ENCODE results near the gene GIMAP8.

The GIMAP8 gene

DNA sequence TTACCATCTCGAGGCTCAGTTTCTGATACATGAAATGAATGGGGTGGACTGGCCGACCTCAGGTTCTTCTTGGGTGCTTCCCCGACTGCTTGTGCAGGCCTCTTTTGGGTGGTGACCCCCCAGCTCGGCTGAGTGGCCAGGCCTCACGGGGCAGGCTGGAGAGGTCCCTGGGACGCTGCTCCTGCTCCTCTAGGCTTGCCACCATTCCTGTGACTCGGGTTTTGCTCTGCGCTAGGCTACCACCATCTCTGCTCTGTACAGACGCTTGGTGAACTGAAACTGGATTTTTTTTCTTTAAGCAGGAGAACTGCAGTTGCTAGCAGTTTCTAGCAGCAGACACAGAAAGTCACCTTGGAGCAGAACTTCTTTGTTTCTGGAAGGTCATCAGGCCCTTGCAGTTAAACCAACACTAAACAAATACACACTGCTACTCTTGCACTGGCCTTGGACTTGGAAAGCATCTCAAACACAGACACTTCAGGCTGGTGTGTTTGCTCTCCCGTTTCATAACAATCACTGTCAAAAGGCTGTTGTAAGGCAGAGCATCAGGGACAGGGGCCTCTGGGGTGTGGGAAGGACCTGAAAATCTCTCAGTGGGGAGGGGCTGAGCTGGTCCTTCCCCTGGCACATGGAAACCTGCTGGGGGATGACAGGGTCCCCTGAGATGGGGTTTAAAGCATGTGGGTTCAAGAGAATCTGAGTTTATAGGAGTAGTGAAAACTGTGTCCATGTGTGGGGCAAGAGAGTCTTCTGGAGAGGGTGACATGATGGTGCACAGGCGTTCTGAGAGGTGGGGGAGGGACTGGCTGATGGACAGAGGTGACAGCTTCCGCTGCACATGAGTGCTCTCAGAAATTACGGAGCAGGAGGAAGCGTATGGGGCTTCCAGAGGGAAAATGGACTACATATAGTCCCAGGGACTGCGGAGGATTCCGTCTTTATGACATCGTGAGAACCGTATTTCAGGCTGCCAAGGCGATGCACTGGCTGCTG lies 35.0 kb upstream of the GIMAP8 start:
- Mint-ChIP-seq H3K9me3 (no peaks in the 10 kb centered on the region), H3K27me3 (ENCODE audit: low read depth, poor library complexity) (peaks cover 22% of the 10 kb centered on the region), H3K36me3 (ENCODE audit: low read depth) (no peaks in the 10 kb centered on the region), H3K27ac (peak overlapping the region; percentile 21), H3K4me3 (no peak overlapping the region), H3K4me1 (peaks cover 58% of the 10 kb centered on the region)
- TF ChIP-seq, protein P1, sequence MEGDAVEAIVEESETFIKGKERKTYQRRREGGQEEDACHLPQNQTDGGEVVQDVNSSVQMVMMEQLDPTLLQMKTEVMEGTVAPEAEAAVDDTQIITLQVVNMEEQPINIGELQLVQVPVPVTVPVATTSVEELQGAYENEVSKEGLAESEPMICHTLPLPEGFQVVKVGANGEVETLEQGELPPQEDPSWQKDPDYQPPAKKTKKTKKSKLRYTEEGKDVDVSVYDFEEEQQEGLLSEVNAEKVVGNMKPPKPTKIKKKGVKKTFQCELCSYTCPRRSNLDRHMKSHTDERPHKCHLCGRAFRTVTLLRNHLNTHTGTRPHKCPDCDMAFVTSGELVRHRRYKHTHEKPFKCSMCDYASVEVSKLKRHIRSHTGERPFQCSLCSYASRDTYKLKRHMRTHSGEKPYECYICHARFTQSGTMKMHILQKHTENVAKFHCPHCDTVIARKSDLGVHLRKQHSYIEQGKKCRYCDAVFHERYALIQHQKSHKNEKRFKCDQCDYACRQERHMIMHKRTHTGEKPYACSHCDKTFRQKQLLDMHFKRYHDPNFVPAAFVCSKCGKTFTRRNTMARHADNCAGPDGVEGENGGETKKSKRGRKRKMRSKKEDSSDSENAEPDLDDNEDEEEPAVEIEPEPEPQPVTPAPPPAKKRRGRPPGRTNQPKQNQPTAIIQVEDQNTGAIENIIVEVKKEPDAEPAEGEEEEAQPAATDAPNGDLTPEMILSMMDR (IDR thresholded peaks at IDR 0.05): no peak
- DNase-seq: no peak

DNA sequence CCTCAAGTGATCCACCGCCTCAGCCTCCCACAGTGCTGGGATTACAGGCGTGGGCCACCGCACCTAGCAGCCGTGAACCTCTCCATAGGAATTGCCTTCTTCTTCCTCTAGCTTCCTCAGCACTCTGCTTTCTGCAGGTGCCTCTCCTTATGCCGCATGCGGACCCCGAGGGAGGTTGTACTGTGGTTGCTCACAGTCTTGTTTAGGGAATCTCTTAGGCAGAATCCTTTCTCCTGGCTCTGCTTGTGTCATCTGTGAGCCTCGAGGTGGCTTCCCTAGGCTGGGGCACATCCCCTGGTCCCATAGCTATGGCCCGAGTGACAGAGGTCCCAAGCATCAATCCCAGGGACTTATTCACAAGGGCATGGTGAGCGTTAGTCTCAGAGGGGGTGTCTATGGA lies 33.2 kb upstream of the GIMAP8 start:
- H3K27me3 Mint-ChIP-seq (ENCODE audit: low read depth, poor library complexity): peaks cover 25% of the 10 kb centered on the region
- peaks cover 48% of the 10 kb centered on the region for H3K4me1 Mint-ChIP-seq
- no peak overlapping the region for H3K27ac Mint-ChIP-seq
- no peak for DNase-seq
- H3K9me3 Mint-ChIP-seq: no peaks in the 10 kb centered on the region
- H3K4me3 Mint-ChIP-seq: no peak overlapping the region
- TF ChIP-seq, protein P1 (IDR thresholded peaks at IDR 0.05): no peak
- H3K36me3 Mint-ChIP-seq (ENCODE audit: low read depth): no peaks in the 10 kb centered on the region

DNA sequence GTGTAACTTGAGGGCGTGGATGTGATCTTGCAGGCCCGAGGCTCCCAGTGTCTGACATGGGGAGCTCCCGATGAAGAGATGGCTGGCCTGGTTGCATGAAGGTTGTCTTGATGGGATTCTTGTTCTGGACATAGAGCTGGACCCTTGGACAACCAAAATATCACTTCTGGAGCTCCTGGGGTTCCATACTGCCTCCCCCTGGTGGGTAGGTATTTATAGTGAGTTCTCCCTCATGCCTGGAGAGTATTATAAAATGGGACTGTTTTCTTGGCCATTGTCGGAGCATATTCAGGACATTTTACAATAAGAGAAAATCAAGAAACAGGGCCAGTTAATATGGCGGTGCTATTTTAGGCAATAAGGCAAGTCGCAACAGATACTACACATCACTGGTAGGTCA lies 32.6 kb upstream of the GIMAP8 start:
- no peaks in the 10 kb centered on the region for H3K9me3 Mint-ChIP-seq
- no peak for DNase-seq

DNA sequence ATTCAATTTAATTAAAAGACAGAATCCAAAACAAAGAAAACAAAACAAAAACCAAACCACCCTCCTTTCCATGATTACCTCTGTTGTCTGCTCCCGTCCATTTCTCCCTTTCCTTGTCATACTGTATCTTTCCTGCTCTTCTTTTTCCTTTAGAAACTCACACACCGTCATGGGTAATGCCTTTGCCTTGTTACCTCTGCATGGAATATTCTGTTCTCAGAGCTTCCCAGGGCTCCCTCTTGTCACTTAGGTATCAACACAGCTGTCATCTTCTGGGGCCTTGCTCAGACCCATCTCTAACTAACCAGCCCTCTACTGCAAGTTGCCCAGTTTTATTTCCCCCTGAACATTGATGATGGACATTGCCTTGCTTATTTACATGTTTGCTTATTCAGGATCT lies 30.2 kb upstream of the GIMAP8 start:
- DNase-seq: no peak
- Mint-ChIP-seq H3K4me3 (no peak overlapping the region), H3K9me3 (no peaks in the 10 kb centered on the region), H3K36me3 (ENCODE audit: low read depth) (no peaks in the 10 kb centered on the region), H3K27ac (no peak overlapping the region), H3K4me1 (peaks cover 24% of the 10 kb centered on the region), H3K27me3 (ENCODE audit: low read depth, poor library complexity) (peaks cover 17% of the 10 kb centered on the region)
- TF ChIP-seq, protein P1 (IDR thresholded peaks at IDR 0.05): no peak

More for the DNA sequence above, 32.6 kb upstream of the GIMAP8 start:
- TF ChIP-seq, protein P1 (IDR thresholded peaks at IDR 0.05): no peak
- no peak overlapping the region for H3K4me3 Mint-ChIP-seq
- no peak overlapping the region for H3K27ac Mint-ChIP-seq
- no peaks in the 10 kb centered on the region for H3K36me3 Mint-ChIP-seq (ENCODE audit: low read depth)
- peaks cover 41% of the 10 kb centered on the region for H3K4me1 Mint-ChIP-seq
- H3K27me3 Mint-ChIP-seq (ENCODE audit: low read depth, poor library complexity): peaks cover 24% of the 10 kb centered on the region

DNA sequence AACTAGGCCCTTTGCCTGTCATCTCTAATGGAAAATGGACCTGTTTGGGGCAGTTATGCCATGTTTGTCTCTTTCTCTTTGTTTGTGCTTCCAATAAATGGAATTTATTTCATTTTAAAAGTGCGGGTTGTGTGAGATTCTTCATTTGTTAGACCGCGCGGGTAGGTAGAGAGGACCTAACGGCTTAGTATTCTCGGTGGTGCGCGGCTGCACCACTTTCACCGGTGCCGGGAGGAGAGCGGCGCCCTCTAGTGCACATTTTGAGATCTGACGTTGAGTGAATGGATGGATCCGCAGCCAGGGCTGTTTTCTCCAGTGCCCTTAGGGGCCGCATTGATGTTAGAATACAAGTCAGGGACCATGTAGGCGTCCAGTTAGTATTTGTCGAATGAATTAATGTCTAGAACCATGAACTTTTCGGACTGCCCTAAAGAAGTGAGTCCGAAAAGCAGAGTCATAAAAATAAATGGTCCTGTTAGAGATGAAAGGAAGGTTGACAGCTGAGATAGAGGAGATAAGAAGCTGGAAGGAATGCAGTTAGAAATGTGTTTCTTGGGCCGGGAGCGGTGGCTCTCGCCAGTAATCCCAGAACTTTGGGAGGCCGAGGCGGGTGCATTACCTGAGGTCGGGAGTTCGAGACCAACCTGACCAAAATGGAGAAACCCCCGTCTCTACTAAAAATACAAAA lies 29.3 kb upstream of the GIMAP8 start:
- TF ChIP-seq, protein P1 (IDR thresholded peaks at IDR 0.05): peak; percentile 89
- Mint-ChIP-seq H3K27ac (no peak overlapping the region), H3K4me1 (peaks cover 15% of the 10 kb centered on the region), H3K4me3 (no peak overlapping the region), H3K36me3 (ENCODE audit: low read depth) (no peaks in the 10 kb centered on the region), H3K9me3 (no peaks in the 10 kb centered on the region), H3K27me3 (ENCODE audit: low read depth, poor library complexity) (peaks cover 15% of the 10 kb centered on the region)
- peak; percentile 87 for DNase-seq
